ENCODE measurements around the gene CACNA1C. TPM values are rescaled to one million over a fixed set of nuclear protein-coding genes. Genes with fewer than 3 reads are reported as not detected.

Gene CACNA1C
- total and polyA plus RNA-seq, 2 of the 4 experiments (the other 2 are of a cell fraction), result 1.6 to 2.6 TPM

GRCh38 chr12:2679816-2680675, 627.3 kb downstream of the CACNA1C start:
- H3K9me1 ChIP-seq (ENCODE audit: insufficient read depth, low read length), result no peaks in the 10 kb centered on the region
- H4K20me1 ChIP-seq (ENCODE audit: insufficient read depth, low read length), result no peaks in the 10 kb centered on the region
- no peak for DNase-seq
- no peak overlapping the region for H3K14ac ChIP-seq (replicated peaks; ENCODE audit: low read depth, low read length)
- CTCF ChIA-PET, result interaction anchor here (1.4 kb wide), 1 partner anchor 133 kb away, joined by 3 read pairs; no protein-coding TSS in a partner anchor
- no peak overlapping the region for H2AK9ac ChIP-seq (replicated peaks; ENCODE audit: low read depth, low read length, poor library complexity)
- H2BK120ac ChIP-seq (ENCODE audit: low read depth, low read length), result no peak overlapping the region
- no peak overlapping the region for H3K23ac ChIP-seq (ENCODE audit: low read depth, low read length)
- no peaks in the 10 kb centered on the region for H3K9me3 ChIP-seq (ENCODE audit: control insufficient read depth, insufficient read depth, low read length)
- no peaks in the 10 kb centered on the region for H3K79me1 ChIP-seq (ENCODE audit: low read depth in 1 of 2, low read length in 2 of 2)
- no peak overlapping the region for H3K4me3 ChIP-seq (ENCODE audit: insufficient read depth, low read depth, low read length)
- H3K4me2 ChIP-seq (ENCODE audit: low read depth, low read length), result no peak overlapping the region
- no peak overlapping the region for H4K5ac ChIP-seq (ENCODE audit: low read depth, low read length)
- no peak overlapping the region for H2AFZ ChIP-seq (replicated peaks; ENCODE audit: low read length, poor library complexity)
- no peak overlapping the region for H4K91ac ChIP-seq (ENCODE audit: insufficient read depth, low read depth, low read length)
- intact Hi-C loops (cut with micrococcal nuclease), result loop anchor here (5.0 kb wide), 1 partner anchor 102 kb away; no protein-coding TSS in a partner anchor
- POLR2A ChIA-PET (ENCODE audit: unreplicated experiment), result no interaction called here
- no peak for ATAC-seq (ENCODE audit: low read depth)
- H2BK20ac ChIP-seq (ENCODE audit: low read depth, low read length), result no peak overlapping the region
- H3K4ac ChIP-seq (ENCODE audit: low read depth, low read length), result no peak overlapping the region
- H3K27ac ChIP-seq (ENCODE audit: insufficient read depth, low read length), result no peak overlapping the region
- H2BK5ac ChIP-seq (ENCODE audit: low read depth, low read length, poor library complexity, severe bottlenecking), result no peak overlapping the region
- H3K18ac ChIP-seq (ENCODE audit: low read depth, low read length), result no peak overlapping the region
- no TSS peak for BruUV-seq (replicated peaks)
- no peak overlapping the region for H2AK5ac ChIP-seq (ENCODE audit: low read depth, low read length)
- H4K8ac ChIP-seq (ENCODE audit: low read depth in 2 of 2, low read length in 2 of 2), result no peak overlapping the region
- in situ Hi-C loops (cut with MboI; ENCODE audit: low sequenced_read_pairs), result no loop called here
- no peak overlapping the region for H3K9ac ChIP-seq (ENCODE audit: low read depth, low read length)
- no peak for TF ChIP-seq MAZ (IDR thresholded peaks at IDR 0.05; ENCODE audit: borderline replicate concordance, low read depth, low read length)
- TF ChIP-seq FOS (IDR thresholded peaks at IDR 0.05; ENCODE audit: low read depth, low read length), result no peak
- TF ChIP-seq RCOR1 (IDR thresholded peaks at IDR 0.05; ENCODE audit: insufficient replicate concordance, low read length), result no peak
- no peak for TF ChIP-seq MXI1 (IDR thresholded peaks at IDR 0.05; ENCODE audit: borderline replicate concordance, low read depth, low read length)
- TF ChIP-seq SMC3 (IDR thresholded peaks at IDR 0.05; ENCODE audit: low read depth, low read length), result no peak
- TF ChIP-seq BHLHE40 (IDR thresholded peaks at IDR 0.05; ENCODE audit: low read depth, low read length), result no peak
- no peak for TF ChIP-seq CHD1 (IDR thresholded peaks at IDR 0.05; ENCODE audit: low read depth, low read length)
- no peak for TF ChIP-seq CTCF (conservative IDR thresholded peaks at IDR 0.05; ENCODE audit: low read depth, low read length)
- TF ChIP-seq NFE2L2 (IDR thresholded peaks at IDR 0.05; ENCODE audit: low read depth, low read length), result no peak
- TF ChIP-seq POLR2A (IDR thresholded peaks at IDR 0.05; ENCODE audit: low read depth, low read length), result no peak
- TF ChIP-seq RFX5 (IDR thresholded peaks at IDR 0.05; ENCODE audit: low read depth, low read length), result no peak
- TF ChIP-seq RAD21 (IDR thresholded peaks at IDR 0.05; ENCODE audit: low read length), result no peak
- H3K4me1 ChIP-seq (ENCODE audit: control insufficient read depth, insufficient read depth, low read length), result no peaks in the 10 kb centered on the region
- H3K36me3 ChIP-seq (ENCODE audit: control insufficient read depth, insufficient read depth, low read length), result peaks cover 29% of the 10 kb centered on the region
- H3K56ac ChIP-seq (ENCODE audit: extremely low read depth, insufficient read depth, low read length), result no peak overlapping the region
- H3K27me3 ChIP-seq (ENCODE audit: control insufficient read depth, insufficient read depth, low read length), result no peaks in the 10 kb centered on the region
- no peak overlapping the region for H2BK15ac ChIP-seq (ENCODE audit: low read depth, low read length)
- dilution Hi-C loops (cut with HindIII; ENCODE audit: low sequenced_read_pairs, unreplicated experiment), result no loop called here
- WGBS, 2 experiments (ENCODE audit: extremely low coverage in 2 of 2, insufficient read length in 1 of 2), result 83% methylated on average over 7 of the region's 18 CpGs; no CpG with 5 or more reads in 1 of the 2 experiments

Measured in IMR-90 (cell line).